NCI-H187 (cell line): ENCODE data around the gene ACP2.

Source experiments
- DNase-seq, 2 experiments: peaks; one replicate each; lab custom pipeline; 2025; lab: John Stamatoyannopoulos, UW

The ACP2 gene

GRCh38 chr11:47268448-47269001 is 19.9 kb upstream of the ACP2 start:
- no peak for DNase-seq

- DNase-seq, result no peak
Measured at GRCh38 chr11:47267876-47268275, 19.3 kb upstream of the ACP2 start.

- DNase-seq, result no peak
Measured at GRCh38 chr11:47264521-47264920, 15.9 kb upstream of the ACP2 start.

GRCh38 chr11:47264119-47264518 is 15.5 kb upstream of the ACP2 start:
- no peak for DNase-seq

- no peak for DNase-seq
Measured at GRCh38 chr11:47261291-47261800, 12.7 kb upstream of the ACP2 start.

GRCh38 chr11:47260366-47260765 is 11.8 kb upstream of the ACP2 start:
- DNase-seq, result no peak

GRCh38 chr11:47259232-47259977 is 10.8 kb upstream of the ACP2 start:
- no peak for DNase-seq

- DNase-seq, result no peak
Measured at GRCh38 chr11:47258317-47258902, 9.8 kb upstream of the ACP2 start.

GRCh38 chr11:47257517-47258316 is 9.1 kb upstream of the ACP2 start, which contains the start of gene NR1H3:
TSS of gene NR1H3 (plus strand) at chr11:47257996. CDS start at chr11:47259217, 1,221 bp downstream.
- DNase-seq, result no peak

- no peak for DNase-seq
Measured at GRCh38 chr11:47257177-47257516, 8.5 kb upstream of the ACP2 start.

- DNase-seq, result no peak
Measured at GRCh38 chr11:47256374-47256773, 7.8 kb upstream of the ACP2 start.

- DNase-seq, result no peak
Measured at GRCh38 chr11:47254386-47254785, 5.8 kb upstream of the ACP2 start.

GRCh38 chr11:47253660-47254059 is 5.0 kb upstream of the ACP2 start:
- no peak for DNase-seq

- DNase-seq, result no peak
Measured at GRCh38 chr11:47251751-47252150, 3.1 kb upstream of the ACP2 start.

- no peak for DNase-seq
Measured at GRCh38 chr11:47249378-47249715, 733 bp upstream of the ACP2 start.

- peak in 1 of 2 experiments; percentile 82 for DNase-seq
Measured at GRCh38 chr11:47248304-47248663, 330 bp downstream of the ACP2 start.

GRCh38 chr11:47247502-47247901 is 1.1 kb downstream of the ACP2 start:
- DNase-seq, result no peak

- DNase-seq, result no peak
Measured at GRCh38 chr11:47245611-47246357, 2.8 kb downstream of the ACP2 start.

- DNase-seq, result no peak
Measured at GRCh38 chr11:47244448-47245350, 3.9 kb downstream of the ACP2 start.

- no peak for DNase-seq
Measured at GRCh38 chr11:47243454-47243853, 5.2 kb downstream of the ACP2 start.
